Endodermal cell (in vitro differentiated cells): ENCODE data around the gene PPM1B. TPM values are rescaled to one million over a fixed set of nuclear protein-coding genes. Genes with fewer than 3 reads are reported as not detected.
"Not testable (repeated sequence)": the region's sequence is repeated elsewhere in the genome, so short reads cannot be mapped to it uniquely, and the experiment has no call there.

Experiments used
- DNase-seq: peaks from one replicate; pipeline ENCODE4 v3.0.0-alpha.2; 2017
- H3K27ac ChIP-seq: 2 replicates; pipeline ENCODE4 v1.5.1; 2013; ENCODE audit warnings: mild to moderate bottlenecking, low read depth, low read length, moderate library complexity
- H3K27me3 ChIP-seq: 2 replicates; pipeline ENCODE4 v1.6.1; 2013; ENCODE audit warnings: mild to moderate bottlenecking, low read length, moderate library complexity; ENCODE audit not compliant: insufficient read depth, control insufficient read depth, poor library complexity, severe bottlenecking
- H3K36me3 ChIP-seq: 2 replicates; pipeline ENCODE4 v1.7.0; 2013; ENCODE audit warnings: mild to moderate bottlenecking, low read length, moderate library complexity; ENCODE audit not compliant: control insufficient read depth, insufficient read depth
- H3K4me1 ChIP-seq: one replicate; pipeline ENCODE4 v1.7.0; 2013; ENCODE audit warnings: low read length; ENCODE audit not compliant: control insufficient read depth, insufficient read depth
- H3K4me3 ChIP-seq: 2 replicates; pipeline ENCODE4 v1.5.1; 2013; ENCODE audit warnings: mild to moderate bottlenecking, low read length, moderate library complexity
- H3K9ac ChIP-seq: 2 replicates; pipeline ENCODE4 v1.6.1; 2013; ENCODE audit warnings: mild to moderate bottlenecking, low read length, moderate library complexity; ENCODE audit not compliant: poor library complexity, severe bottlenecking; ENCODE audit errors: extremely low read depth
- H3K9me3 ChIP-seq: 2 replicates; pipeline ENCODE4 v1.6.1; 2013; ENCODE audit warnings: mild to moderate bottlenecking, low read length, moderate library complexity; ENCODE audit not compliant: control insufficient read depth
- H3K27ac Mint-ChIP-seq: 2 replicates; pipeline ENCODE4 v1.8.0; 2020; ENCODE audit warnings: mixed read lengths
- H3K27me3 Mint-ChIP-seq: 2 replicates; pipeline ENCODE4 v1.8.0; 2021; ENCODE audit warnings: mild to moderate bottlenecking, mixed read lengths; ENCODE audit not compliant: insufficient read depth
- H3K36me3 Mint-ChIP-seq: 2 replicates; pipeline ENCODE4 v1.8.0; 2020; ENCODE audit warnings: low read depth, mixed read lengths
- H3K4me1 Mint-ChIP-seq: 2 replicates; pipeline ENCODE4 v1.8.0; 2020; ENCODE audit warnings: mixed read lengths
- H3K4me3 Mint-ChIP-seq: 2 replicates; pipeline ENCODE4 v1.8.0; 2020; ENCODE audit warnings: mild to moderate bottlenecking, moderate library complexity, mixed read lengths
- H3K9me3 Mint-ChIP-seq: 2 replicates; pipeline ENCODE4 v1.8.0; 2020; ENCODE audit warnings: mild to moderate bottlenecking, mixed read lengths
- WGBS, 2 experiments: methylation state at CpG; one replicate each; pipeline versions ENCODE4 v1.1.5 to v1.1.7; 2013; ENCODE audit warnings: missing lambda C conversion rate in 2 of 2, mixed read lengths in 1 of 2; ENCODE audit not compliant: insufficient coverage in 1 of 2, insufficient read length in 1 of 2; 5-methylcytosine and 5-hydroxymethylcytosine counted together
- total RNA-seq, 2 donors: library from RNA; stranded (reverse); fragmentation: NEBNext Ultra II Directional in 1 of 2; extraction: Animal tissue kit (Norgen Biotek cat#: 25700) in 1 of 2; gene quantifications; 2 replicates in 1 of 2; 3 replicates in 1 of 2; pipeline ENCODE4 v1.2.1, GENCODE V29; 2021
- TF ChIP-seq, protein P1 (sequence below): fragments of 200-600 bp; sonication (generic); conservative IDR thresholded peaks from 2 replicates; pipeline ENCODE4 v1.5.0; 2021; ENCODE audit warnings: antibody characterized with exemption, mild to moderate bottlenecking

PPM1B gene
- total RNA-seq, 2 donors from 2014 or later: 54.9 to 70.5 TPM

GRCh38 chr2:44250376-44250775 lies 81.7 kb downstream of the PPM1B start:
- TF ChIP-seq, protein P1, sequence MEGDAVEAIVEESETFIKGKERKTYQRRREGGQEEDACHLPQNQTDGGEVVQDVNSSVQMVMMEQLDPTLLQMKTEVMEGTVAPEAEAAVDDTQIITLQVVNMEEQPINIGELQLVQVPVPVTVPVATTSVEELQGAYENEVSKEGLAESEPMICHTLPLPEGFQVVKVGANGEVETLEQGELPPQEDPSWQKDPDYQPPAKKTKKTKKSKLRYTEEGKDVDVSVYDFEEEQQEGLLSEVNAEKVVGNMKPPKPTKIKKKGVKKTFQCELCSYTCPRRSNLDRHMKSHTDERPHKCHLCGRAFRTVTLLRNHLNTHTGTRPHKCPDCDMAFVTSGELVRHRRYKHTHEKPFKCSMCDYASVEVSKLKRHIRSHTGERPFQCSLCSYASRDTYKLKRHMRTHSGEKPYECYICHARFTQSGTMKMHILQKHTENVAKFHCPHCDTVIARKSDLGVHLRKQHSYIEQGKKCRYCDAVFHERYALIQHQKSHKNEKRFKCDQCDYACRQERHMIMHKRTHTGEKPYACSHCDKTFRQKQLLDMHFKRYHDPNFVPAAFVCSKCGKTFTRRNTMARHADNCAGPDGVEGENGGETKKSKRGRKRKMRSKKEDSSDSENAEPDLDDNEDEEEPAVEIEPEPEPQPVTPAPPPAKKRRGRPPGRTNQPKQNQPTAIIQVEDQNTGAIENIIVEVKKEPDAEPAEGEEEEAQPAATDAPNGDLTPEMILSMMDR: no peak
- no peak overlapping the region for H3K4me3 ChIP-seq
- no peak for DNase-seq
- Mint-ChIP-seq H3K27me3 (no peaks in the 10 kb centered on the region), H3K27ac (no peak overlapping the region), H3K9me3 (peaks cover 26% of the 10 kb centered on the region), H3K36me3 (no peaks in the 10 kb centered on the region), H3K4me3 (no peak overlapping the region), H3K4me1 (peaks cover 21% of the 10 kb centered on the region)
- H3K4me1 ChIP-seq: peaks cover 5% of the 10 kb centered on the region
- no peak overlapping the region for H3K9ac ChIP-seq
- 91 to 100% methylated on average over 2 to 3 of the region's 3 CpGs for WGBS, 2 experiments
- H3K9me3 ChIP-seq: peaks cover 20% of the 10 kb centered on the region
- H3K27me3 ChIP-seq: no peaks in the 10 kb centered on the region
- H3K27ac ChIP-seq: no peak overlapping the region
- no peaks in the 10 kb centered on the region for H3K36me3 ChIP-seq

GRCh38 chr2:44254023-44254422 lies 85.3 kb downstream of the PPM1B start:
- TF ChIP-seq, protein P1: no peak
- no peak overlapping the region for H3K27ac ChIP-seq
- H3K27ac Mint-ChIP-seq: no peak overlapping the region
- DNase-seq: no peak
- no peaks in the 10 kb centered on the region for H3K36me3 ChIP-seq
- 92% methylated on average over 2 of the region's 2 CpGs; no CpG with 5 or more reads in 1 of the 2 experiments for WGBS, 2 experiments
- no peaks in the 10 kb centered on the region for H3K27me3 ChIP-seq
- no peaks in the 10 kb centered on the region for H3K4me1 ChIP-seq
- H3K27me3 Mint-ChIP-seq: peaks cover 1% of the 10 kb centered on the region
- no peak overlapping the region for H3K4me3 Mint-ChIP-seq
- no peak overlapping the region for H3K4me3 ChIP-seq
- no peak overlapping the region for H3K9ac ChIP-seq
- peaks cover 26% of the 10 kb centered on the region for H3K9me3 Mint-ChIP-seq
- no peaks in the 10 kb centered on the region for H3K4me1 Mint-ChIP-seq
- peaks cover 20% of the 10 kb centered on the region for H3K9me3 ChIP-seq
- H3K36me3 Mint-ChIP-seq: no peaks in the 10 kb centered on the region

DNA sequence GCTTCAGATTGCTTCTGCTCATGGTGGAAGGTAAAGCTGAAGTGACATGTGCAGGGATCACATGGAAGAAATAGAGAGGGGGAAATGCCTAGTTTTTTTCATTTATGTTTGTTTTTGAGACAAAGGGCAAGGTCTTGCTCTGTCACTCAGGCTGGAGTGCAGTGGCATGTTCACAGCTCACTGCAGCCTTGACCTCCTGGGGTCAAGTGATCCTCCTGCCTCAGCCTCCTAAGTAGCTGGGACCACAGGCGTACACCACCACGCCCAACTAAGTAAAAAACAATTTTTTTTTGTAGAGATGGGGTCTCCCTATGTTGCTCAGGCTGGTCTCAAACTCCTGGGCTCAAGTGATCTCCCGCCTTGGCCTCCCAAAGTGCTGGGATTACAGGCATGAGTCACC lies 87.0 kb downstream of the PPM1B start:
- H3K4me1 Mint-ChIP-seq, H3K27me3 Mint-ChIP-seq: not testable (repeated sequence)
- WGBS, 2 experiments: 96 to 100% methylated on average over 3 of the region's 3 CpGs

GRCh38 chr2:44257802-44258201 lies 89.1 kb downstream of the PPM1B start:
- not testable (repeated sequence) for H3K4me1 Mint-ChIP-seq, DNase-seq, H3K4me3 Mint-ChIP-seq, H3K27me3 Mint-ChIP-seq, H3K4me3 ChIP-seq, H3K27ac Mint-ChIP-seq, H3K36me3 ChIP-seq, H3K36me3 Mint-ChIP-seq, H3K4me1 ChIP-seq, H3K9ac ChIP-seq, H3K27ac ChIP-seq, H3K27me3 ChIP-seq
- peaks cover 15% of the 10 kb centered on the region for H3K9me3 Mint-ChIP-seq
- WGBS, 2 experiments: 96 to 100% methylated on average over 1 of the region's 1 CpG
- peaks cover 14% of the 10 kb centered on the region for H3K9me3 ChIP-seq

More for the DNA sequence above, 87.0 kb downstream of the PPM1B start:
- H3K27ac ChIP-seq, H3K36me3 ChIP-seq, H3K4me3 Mint-ChIP-seq, H3K4me1 ChIP-seq, H3K4me3 ChIP-seq, H3K27me3 ChIP-seq, H3K27ac Mint-ChIP-seq, DNase-seq, H3K9ac ChIP-seq, H3K36me3 Mint-ChIP-seq: not testable (repeated sequence)
- peaks cover 26% of the 10 kb centered on the region for H3K9me3 Mint-ChIP-seq
- peaks cover 20% of the 10 kb centered on the region for H3K9me3 ChIP-seq
